HepG2 (cell line): ENCODE results near the gene KATNAL2. TPM values are rescaled to one million over a fixed set of nuclear protein-coding genes. Genes with fewer than 3 reads are reported as not detected.

Source experiments
- ATAC-seq: fragments of 200-7000 bp; cut with Tn5 transposase; 3 replicates; pipeline ENCODE4 v1.9.1; 2020; ENCODE audit warnings: mild to moderate bottlenecking, moderate library complexity
- BruUV-seq: library from RNA; stranded (reverse); fragments of 400-500 nt; replicated peaks from 2 replicates; lab custom pipeline; 2021; lab: Mats Ljungman, UMichigan
- CTCF ChIA-PET: fragments of 300-600 bp; formaldehyde crosslinking; extraction: SDS; loops from one replicate; lab custom pipeline; 2021; ENCODE audit warnings: low total read pairs, inconsistent platforms, low intra/inter-chr PET ratio; lab: Yijun Ruan, JAX
- POLR2A ChIA-PET: fragments of 350-600 bp; sonication (Branson Sonifier 250); formaldehyde crosslinking; loops from one replicate; lab custom pipeline; 2020; ENCODE audit warnings: antibody characterized with exemption, inconsistent platforms; lab: Yijun Ruan, JAX
- DNase-seq: peaks from one replicate; pipeline ENCODE4 v3.0.0-alpha.2; 2015; ENCODE audit warnings: low spot score
- FAIRE-seq: peaks from 3 replicates; lab custom pipeline; 2011; peaks lifted over from hg19 to GRCh38; lab: Jason Lieb, UNC
- H2AFZ ChIP-seq: one replicate; pipeline ENCODE4 v1.6.1; 2011; ENCODE audit warnings: low read length, inconsistent platforms
- H3K27ac ChIP-seq: fragments of 300-600 bp; 3 replicates; pipeline ENCODE4 v1.8.0; 2011; ENCODE audit warnings: mixed run types, mild to moderate bottlenecking, mixed read lengths, low read length, inconsistent platforms; ENCODE audit not compliant: insufficient read depth; ENCODE audit errors: extremely low read length
- H3K27me3 ChIP-seq, 2 experiments: fragments of 200-600 bp in 1 of 2; 2 replicates in 1 of 2; 3 replicates in 1 of 2; pipeline versions ENCODE4 v1.6.0 to v1.8.0; 2011; ENCODE audit warnings: low read length in 2 of 2, mild to moderate bottlenecking in 2 of 2, moderate library complexity in 2 of 2, inconsistent platforms in 1 of 2; ENCODE audit not compliant: insufficient read depth in 2 of 2, control insufficient read depth in 1 of 2
- H3K36me3 ChIP-seq, 2 experiments: fragments of 200-600 bp in 1 of 2; replicated peaks in 1 of 2; 2 replicates in 1 of 2; 3 replicates in 1 of 2; pipeline versions ENCODE4 v1.5.1 to v1.8.0; 2011; ENCODE audit warnings: low read length in 2 of 2, inconsistent platforms in 1 of 2; ENCODE audit not compliant: insufficient read depth in 2 of 2, control insufficient read depth in 1 of 2
- H3K4me1 ChIP-seq: 2 replicates; pipeline ENCODE4 v1.5.1; 2012; ENCODE audit warnings: low read length, inconsistent platforms; ENCODE audit not compliant: insufficient read depth
- H3K4me2 ChIP-seq: 2 replicates; pipeline ENCODE4 v1.6.0; 2011; ENCODE audit warnings: low read depth, low read length, inconsistent platforms
- H3K4me3 ChIP-seq, 3 experiments: fragments of 200-600 bp in 1 of 3; sonication (generic), shearing (Covaris generic) in 1 of 3; replicated peaks in 1 of 3; 2 replicates each; pipeline ENCODE4 v1.5.1; 2011 to 2016; ENCODE audit warnings: low read length in 3 of 3, inconsistent platforms in 2 of 3, low read depth in 2 of 3, mild to moderate bottlenecking in 2 of 3, control low read depth in 1 of 3, mixed read lengths in 1 of 3; ENCODE audit not compliant: insufficient read depth in 1 of 3
- H3K79me2 ChIP-seq: one replicate; pipeline ENCODE4 v1.6.1; 2011; ENCODE audit warnings: low read length, inconsistent platforms; ENCODE audit not compliant: insufficient read depth
- H3K9ac ChIP-seq: 2 replicates; pipeline ENCODE4 v1.6.0; 2011; ENCODE audit warnings: mild to moderate bottlenecking, low read depth, low read length, inconsistent platforms; ENCODE audit not compliant: insufficient read depth
- H3K9me3 ChIP-seq: 2 replicates; pipeline ENCODE4 v1.5.1; 2012; ENCODE audit warnings: mild to moderate bottlenecking, low read length
- H4K20me1 ChIP-seq: 2 replicates; pipeline ENCODE4 v1.6.0; 2011; ENCODE audit warnings: inconsistent platforms, mild to moderate bottlenecking, low read length, moderate library complexity; ENCODE audit not compliant: insufficient read depth
- ARNTL ChIP-seq: sonication (generic); formaldehyde crosslinking; IDR thresholded peaks from 2 replicates; pipeline ENCODE4 v1.4.0; 2020; ENCODE audit warnings: mild to moderate bottlenecking, missing genetic modification reagents
- CCAR2 ChIP-seq: fragments of 200-400 bp; formaldehyde crosslinking; optimal IDR thresholded peaks from 2 replicates; pipeline ENCODE3; 2018; ENCODE audit warnings: low read depth, mild to moderate bottlenecking, low read length, moderate library complexity
- HOXA7 ChIP-seq: sonication (generic); formaldehyde crosslinking; IDR thresholded peaks from 2 replicates; pipeline ENCODE4 v1.8.1; 2022; ENCODE audit warnings: mild to moderate bottlenecking, missing genetic modification reagents, moderate library complexity
- KLF6 ChIP-seq: IDR thresholded peaks from 2 replicates; pipeline ENCODE4 v1.8.0; 2016; ENCODE audit warnings: missing biosample characterization, missing genetic modification reagents
- PHB2 ChIP-seq: fragments of 450-650 bp; IDR thresholded peaks from 2 replicates; pipeline ENCODE4 v1.6.1; 2018; ENCODE audit not compliant: partially characterized antibody
- SALL1 ChIP-seq: sonication (generic); formaldehyde crosslinking; IDR thresholded peaks from 2 replicates; pipeline ENCODE4 v1.8.0; 2022; ENCODE audit warnings: mild to moderate bottlenecking, missing genetic modification reagents
- SMAD1 ChIP-seq: sonication (generic); formaldehyde crosslinking; IDR thresholded peaks from 2 replicates; pipeline ENCODE4 v1.4.0; 2020; ENCODE audit warnings: missing genetic modification reagents, low read depth, mild to moderate bottlenecking, borderline replicate concordance
- ZFP36L1 ChIP-seq: sonication (generic); formaldehyde crosslinking; IDR thresholded peaks from 2 replicates; pipeline ENCODE4 v1.8.0; 2022; ENCODE audit warnings: mild to moderate bottlenecking, missing genetic modification reagents, moderate library complexity
- ZMYM4 ChIP-seq: sonication (generic); formaldehyde crosslinking; IDR thresholded peaks from 2 replicates; pipeline ENCODE4 v1.8.1; 2023; ENCODE audit warnings: mild to moderate bottlenecking, missing genetic modification reagents
- ZNF687 ChIP-seq: sonication (generic); formaldehyde crosslinking; IDR thresholded peaks from 2 replicates; pipeline ENCODE4 v1.5.1; 2020; ENCODE audit warnings: mild to moderate bottlenecking, missing genetic modification reagents, moderate library complexity
- WGBS: methylation state at CpG from one replicate; pipeline ENCODE4 v1.1.6; 2017; ENCODE audit warnings: low lambda C conversion rate; 5-methylcytosine and 5-hydroxymethylcytosine counted together
- in situ Hi-C: cut with HindIII; loops from 2 replicates; pipeline ENCODE4 v1.10.0; 2017; ENCODE audit warnings: low pct_unique_long_range_greater_than_20kb; ENCODE audit not compliant: extremely low pct_ligation_motif_present
- intact Hi-C: fragments of 100-400 bp; cut with micrococcal nuclease; formaldehyde crosslinking; loops from one replicate; pipeline ENCODE4 v1.10.0; 2022; ENCODE audit not compliant: unreplicated experiment
- polyA plus RNA-seq, 8 experiments: library from polyadenylated mRNA; depleted of rRNA in 3 of 8; stranded (reverse) in 7 of 8; unstranded in 1 of 8; fragments of >200 nt; fragmentation: Illumina TruSeq in 4 of 8; extraction: Trizol in 4 of 8; gene quantifications; 2 replicates each; pipeline versions ENCODE4 v1.2.1 to v1.2.3, GENCODE V29; 2011 to 2016; ENCODE audit warnings: low read depth in 4 of 8, missing spikeins in 1 of 8, mixed read lengths in 1 of 8; ENCODE audit not compliant: insufficient read depth in 1 of 8
- total RNA-seq, 5 experiments: library from RNA; depleted of rRNA; stranded (reverse); fragments of >200 nt; fragmentation: Illumina TruSeq; extraction: Trizol; gene quantifications; 2 replicates each; pipeline ENCODE4 v1.2.3, GENCODE V29; 2016; ENCODE audit warnings: low read depth in 1 of 5

Gene KATNAL2
- total and polyA plus RNA-seq, 2 of the 13 experiments (the other 11 are each of a cell fraction or from before 2014, with no cell fraction given): not detected

- intact Hi-C loops (no loop called here), in situ Hi-C loops (no loop called here)
- 93% methylated on average over 4 of the region's 4 CpGs for WGBS
- TF ChIP-seq PHB2 (no peak), CCAR2 (no peak), ZNF687 (CRISPR knock-in tag) (no peak), SALL1 (CRISPR knock-in tag) (no peak), SMAD1 (CRISPR knock-in tag) (no peak), ARNTL (CRISPR knock-in tag) (no peak), KLF6 (CRISPR knock-in tag) (no peak), ZMYM4 (no peak), ZFP36L1 (CRISPR knock-in tag) (no peak), HOXA7 (no peak)
- no peak overlapping the region for H2AFZ ChIP-seq
- no peaks in the 10 kb centered on the region for H3K9me3 ChIP-seq
- FAIRE-seq: no peak
- no TSS peak for BruUV-seq
- ChIA-PET POLR2A (no interaction called here), CTCF (no interaction called here)
- no peak overlapping the region for H3K4me2 ChIP-seq
- DNase-seq: no peak
- H3K27me3 ChIP-seq: no peaks in the 10 kb centered on the region
- peaks cover 61% of the 10 kb centered on the region for H3K79me2 ChIP-seq
- H3K4me3 ChIP-seq: no peak overlapping the region
- H3K9ac ChIP-seq: no peak overlapping the region
- H4K20me1 ChIP-seq: no peaks in the 10 kb centered on the region; the same call in 1 of the 2 replicates
- peaks cover 35% of the 10 kb centered on the region for H3K4me1 ChIP-seq
- no peak for ATAC-seq
- no peak overlapping the region for H3K27ac ChIP-seq
- peaks cover 2 to 3% of the 10 kb centered on the region in 2 experiments; a peak in 1 of 5 replicates for H3K36me3 ChIP-seq
Observed at GRCh38 chr18:47143899-47144485, 226.6 kb downstream of the KATNAL2 start.
